ENCODE data around the gene ERN1.

The ERN1 gene

GRCh38 chr17:64083093-64083492, 46.9 kb downstream of the ERN1 start:
- TF ChIP-seq CTCF (IDR thresholded peaks at IDR 0.05; ENCODE audit: borderline replicate concordance, extremely low read depth, low read length, poor library complexity, severe bottlenecking), result no peak
- TF ChIP-seq EZH2 (IDR thresholded peaks at IDR 0.05; ENCODE audit: borderline replicate concordance, low read depth, low read length, severe bottlenecking), result no peak
- H4K20me1 ChIP-seq (ENCODE audit: insufficient read depth, low read length), result no peaks in the 10 kb centered on the region
- H3K4me2 ChIP-seq (ENCODE audit: insufficient read depth, low read length), result peak overlapping the region; percentile 56
- peaks cover 45% of the 10 kb centered on the region for H3K4me1 ChIP-seq (ENCODE audit: insufficient read depth, low read length)
- no peaks in the 10 kb centered on the region for H3K9me3 ChIP-seq (ENCODE audit: insufficient read depth, low read length, severe bottlenecking)
- no peaks in the 10 kb centered on the region for H3K27me3 ChIP-seq (ENCODE audit: insufficient read depth, low read length, poor library complexity)
- H3K9ac ChIP-seq (ENCODE audit: low read depth, low read length), result peak overlapping the region; percentile 53
- no peaks in the 10 kb centered on the region for H3K36me3 ChIP-seq (ENCODE audit: insufficient read depth, low read length)
- DNase-seq, result no peak
- no peak overlapping the region for H3K4me3 ChIP-seq (ENCODE audit: low read depth in 1 of 2, low read length in 2 of 2)
- no peak overlapping the region for H2AFZ ChIP-seq (ENCODE audit: low read depth, low read length)
- ATAC-seq (ENCODE audit: insufficient read depth, low read depth), result no peak
- H3K27ac ChIP-seq (ENCODE audit: low read length), result peak overlapping the region; percentile 95
- peaks cover 3% of the 10 kb centered on the region; the same call in 1 of the 2 replicates for H3K79me2 ChIP-seq (ENCODE audit: insufficient read depth, low read length)

- peak; percentile 95 for ATAC-seq (ENCODE audit: insufficient read depth, low read depth)
Observed at GRCh38 chr17:64081802-64082799, 47.8 kb downstream of the ERN1 start.

GRCh38 chr17:64080174-64080618, 49.7 kb downstream of the ERN1 start:
- no peak overlapping the region for H3K9ac ChIP-seq (ENCODE audit: low read depth, low read length)
- H3K27me3 ChIP-seq (ENCODE audit: insufficient read depth, low read length, poor library complexity), result no peaks in the 10 kb centered on the region
- peaks cover 53% of the 10 kb centered on the region for H3K4me1 ChIP-seq (ENCODE audit: insufficient read depth, low read length)
- no peak overlapping the region for H2AFZ ChIP-seq (ENCODE audit: low read depth, low read length)
- H3K27ac ChIP-seq (ENCODE audit: low read length), result 0 out of 2 replicates have a peak overlapping the region, but pooled peaks have one; percentile 5
- no peak overlapping the region for H3K4me2 ChIP-seq (ENCODE audit: insufficient read depth, low read length)
- no peaks in the 10 kb centered on the region for H3K9me3 ChIP-seq (ENCODE audit: insufficient read depth, low read length, severe bottlenecking)
- DNase-seq (no peak), ATAC-seq (ENCODE audit: insufficient read depth, low read depth) (no peak)
- H3K36me3 ChIP-seq (ENCODE audit: insufficient read depth, low read length), result no peaks in the 10 kb centered on the region
- no peaks in the 10 kb centered on the region for H4K20me1 ChIP-seq (ENCODE audit: insufficient read depth, low read length)
- peaks cover 3% of the 10 kb centered on the region; the same call in 1 of the 2 replicates for H3K79me2 ChIP-seq (ENCODE audit: insufficient read depth, low read length)
- H3K4me3 ChIP-seq (ENCODE audit: low read depth in 1 of 2, low read length in 2 of 2), result no peak overlapping the region
- TF ChIP-seq EZH2 (IDR thresholded peaks at IDR 0.05; ENCODE audit: borderline replicate concordance, low read depth, low read length, severe bottlenecking) (no peak), CTCF (IDR thresholded peaks at IDR 0.05; ENCODE audit: borderline replicate concordance, extremely low read depth, low read length, poor library complexity, severe bottlenecking) (no peak)

More at GRCh38 chr17:64081802-64082799, 47.8 kb downstream of the ERN1 start:
- H3K27ac ChIP-seq (ENCODE audit: low read length), result peak overlapping the region; percentile 95
- no peaks in the 10 kb centered on the region for H3K27me3 ChIP-seq (ENCODE audit: insufficient read depth, low read length, poor library complexity)
- no peaks in the 10 kb centered on the region for H3K9me3 ChIP-seq (ENCODE audit: insufficient read depth, low read length, severe bottlenecking)
- TF ChIP-seq EZH2 (IDR thresholded peaks at IDR 0.05; ENCODE audit: borderline replicate concordance, low read depth, low read length, severe bottlenecking) (no peak), CTCF (IDR thresholded peaks at IDR 0.05; ENCODE audit: borderline replicate concordance, extremely low read depth, low read length, poor library complexity, severe bottlenecking) (peak; percentile 46)
- H3K9ac ChIP-seq (ENCODE audit: low read depth, low read length), result peak overlapping the region; percentile 53
- H3K79me2 ChIP-seq (ENCODE audit: insufficient read depth, low read length), result peaks cover 3% of the 10 kb centered on the region; the same call in 1 of the 2 replicates
- H3K4me2 ChIP-seq (ENCODE audit: insufficient read depth, low read length), result peak overlapping the region; percentile 56
- H3K4me1 ChIP-seq (ENCODE audit: insufficient read depth, low read length), result peaks cover 46% of the 10 kb centered on the region
- no peaks in the 10 kb centered on the region for H3K36me3 ChIP-seq (ENCODE audit: insufficient read depth, low read length)
- DNase-seq, result peak; percentile 65
- peak overlapping the region in 1 of 2 experiments; percentile 24; a peak in 2 of 4 replicates for H3K4me3 ChIP-seq (ENCODE audit: low read depth in 1 of 2, low read length in 2 of 2)
- H4K20me1 ChIP-seq (ENCODE audit: insufficient read depth, low read length), result no peaks in the 10 kb centered on the region
- peak overlapping the region; percentile 58 for H2AFZ ChIP-seq (ENCODE audit: low read depth, low read length)

Measured in DND-41 (cell line).